GM15510 (cell line): ENCODE measurements around the gene TMEM200C.

Experiments used
- POLR2A ChIP-seq: IDR thresholded peaks from 3 replicates; pipeline ENCODE4 v1.6.1; 2011; ENCODE audit warnings: borderline replicate concordance; ENCODE audit not compliant: insufficient read length; ENCODE audit errors: extremely low read depth

TMEM200C gene

GRCh38 chr18:5872886-5873285 lies 22.4 kb downstream of the TMEM200C start:
- TF ChIP-seq POLR2A = no peak

GRCh38 chr18:5871426-5871825 lies 23.9 kb downstream of the TMEM200C start:
- no peak for TF ChIP-seq POLR2A

GRCh38 chr18:5868218-5868854 lies 27.0 kb downstream of the TMEM200C start:
- TF ChIP-seq POLR2A = no peak

- TF ChIP-seq POLR2A = no peak
These were observed 29.8 kb downstream of the TMEM200C start for GRCh38 chr18:5865521-5865920.

GRCh38 chr18:5857180-5857579 lies 38.1 kb downstream of the TMEM200C start:
- no peak for TF ChIP-seq POLR2A

- TF ChIP-seq POLR2A = no peak
These were observed 42.1 kb downstream of the TMEM200C start for GRCh38 chr18:5853253-5853652.

- no peak for TF ChIP-seq POLR2A
These were observed 43.3 kb downstream of the TMEM200C start for GRCh38 chr18:5851998-5852397.

- TF ChIP-seq POLR2A = no peak
These were observed 52.7 kb downstream of the TMEM200C start for GRCh38 chr18:5842653-5843052.

- TF ChIP-seq POLR2A = no peak
These were observed 53.8 kb downstream of the TMEM200C start for GRCh38 chr18:5841518-5841917.

- TF ChIP-seq POLR2A = no peak
These were observed 54.8 kb downstream of the TMEM200C start for GRCh38 chr18:5840547-5840946.

- TF ChIP-seq POLR2A = no peak
These were observed 55.3 kb downstream of the TMEM200C start for GRCh38 chr18:5840025-5840424.

GRCh38 chr18:5839102-5839501 lies 56.2 kb downstream of the TMEM200C start:
- no peak for TF ChIP-seq POLR2A
